NB4 (cell line): Measurements from ENCODE around the gene LTBP1.

Source experiments
- DNase-seq: peaks from one replicate; pipeline ENCODE4 v3.0.0; 2010; ENCODE audit warnings: low read depth
- H3K4me3 ChIP-seq: one replicate; pipeline ENCODE4 v1.5.1; 2011; ENCODE audit warnings: mild to moderate bottlenecking, low read depth, low read length, moderate library complexity
- CTCF ChIP-seq: IDR thresholded peaks from one replicate; pipeline ENCODE4 v1.5.1; 2012; ENCODE audit warnings: low read depth, low read length
- MAX ChIP-seq: IDR thresholded peaks from 2 replicates; pipeline ENCODE4 v1.6.1; 2011; ENCODE audit warnings: low read depth, low read length
- MYC ChIP-seq: IDR thresholded peaks from 2 replicates; pipeline ENCODE4 v1.6.1; 2011; ENCODE audit warnings: low read depth, low read length
- POLR2A ChIP-seq: IDR thresholded peaks from 2 replicates; pipeline ENCODE4 v1.6.1; 2011; ENCODE audit warnings: mild to moderate bottlenecking; ENCODE audit not compliant: insufficient read length; ENCODE audit errors: extremely low read depth

Gene LTBP1

GRCh38 chr2:33320573-33320972 is 373.8 kb downstream of the LTBP1 start:
- DNase-seq, result no peak
- no peak overlapping the region for H3K4me3 ChIP-seq
- no peak for TF ChIP-seq MYC
- TF ChIP-seq MAX, result no peak
- no peak for TF ChIP-seq CTCF
- TF ChIP-seq POLR2A, result no peak

GRCh38 chr2:33321236-33321771 is 374.6 kb downstream of the LTBP1 start:
- no peak for DNase-seq
- TF ChIP-seq MAX (no peak), POLR2A (no peak), MYC (no peak), CTCF (no peak)
- no peak overlapping the region for H3K4me3 ChIP-seq

- H3K4me3 ChIP-seq, result no peak overlapping the region
- no peak for DNase-seq
- TF ChIP-seq MYC (no peak), MAX (no peak), POLR2A (no peak), CTCF (no peak)
These were observed 375.2 kb downstream of the LTBP1 start for GRCh38 chr2:33321876-33322483.

GRCh38 chr2:33322612-33323011 is 375.9 kb downstream of the LTBP1 start:
- H3K4me3 ChIP-seq, result no peak overlapping the region
- TF ChIP-seq CTCF, result no peak
- no peak for TF ChIP-seq MAX
- no peak for DNase-seq

- TF ChIP-seq CTCF, result no peak
- no peak for TF ChIP-seq POLR2A
- TF ChIP-seq MYC, result no peak
- TF ChIP-seq MAX, result no peak
- DNase-seq, result no peak
- H3K4me3 ChIP-seq, result no peak overlapping the region
These were observed 377.2 kb downstream of the LTBP1 start for GRCh38 chr2:33323957-33324356.
